Kidney (tissue), 14 donors: ENCODE measurements around the gene LMNA. TPM values are rescaled to one million over a fixed set of nuclear protein-coding genes. Genes with fewer than 3 reads are reported as not detected.
"Not testable (repeated sequence)": the region's sequence is repeated elsewhere in the genome, so short reads cannot be mapped to it uniquely, and the experiment has no call there.

Source experiments
- DNase-seq, 5 donors: peaks; one replicate each; pipeline ENCODE4 v3.0.0-alpha.2; 2013 to 2020
- FAIRE-seq: peaks from 2 replicates; lab custom pipeline; 2012; peaks lifted over from hg19 to GRCh38; lab: Jason Lieb, UNC
- H3K27ac ChIP-seq, 2 donors: one replicate each; pipeline ENCODE4 v1.7.0; 2013; ENCODE audit warnings: low read depth in 2 of 2, low read length in 2 of 2, inconsistent platforms in 1 of 2
- H3K27me3 ChIP-seq: one replicate; pipeline ENCODE4 v1.7.1; 2013; ENCODE audit warnings: low read length, inconsistent platforms; ENCODE audit not compliant: control insufficient read depth, insufficient read depth
- H3K36me3 ChIP-seq, 3 donors: one replicate each; pipeline versions ENCODE4 v1.7.0 to v1.7.1; 2013; ENCODE audit warnings: low read length in 3 of 3, control low read depth in 1 of 3, inconsistent platforms in 1 of 3; ENCODE audit not compliant: insufficient read depth in 3 of 3, control insufficient read depth in 2 of 3
- H3K4me1 ChIP-seq, 3 donors: one replicate each; pipeline versions ENCODE4 v1.7.0 to v1.7.1; 2013; ENCODE audit warnings: low read length in 3 of 3, inconsistent platforms in 1 of 3, low read depth in 1 of 3; ENCODE audit not compliant: control insufficient read depth in 2 of 3, insufficient read depth in 2 of 3
- H3K4me3 ChIP-seq, 3 donors: one replicate each; pipeline versions ENCODE4 v1.7.0 to v1.8.1; 2013; ENCODE audit warnings: low read length in 3 of 3, control low read depth in 1 of 3, inconsistent platforms in 1 of 3
- H3K9ac ChIP-seq, 3 donors: one replicate each; pipeline versions ENCODE4 v1.7.0 to v1.7.1; 2013; ENCODE audit warnings: low read length in 3 of 3, control low read depth in 1 of 3, inconsistent platforms in 1 of 3
- H3K9me3 ChIP-seq, 3 donors: one replicate each; pipeline versions ENCODE4 v1.7.0 to v1.7.1; 2013; ENCODE audit warnings: low read length in 3 of 3, control low read depth in 1 of 3, inconsistent platforms in 1 of 3; ENCODE audit not compliant: control insufficient read depth in 2 of 3, insufficient read depth in 1 of 3
- intact Hi-C: fragments of 100-400 bp; cut with DNase I; formaldehyde crosslinking; loops from one replicate; pipeline ENCODE4 v1.11.1; 2022
- polyA plus RNA-seq: library from polyadenylated mRNA; stranded (reverse); fragments of 350-450 nt; fragmentation: Illumina TruSeq; extraction: RNeasy Lipid Tissue Mini Kit (QIAGEN cat#74804); gene quantifications from one replicate; pipeline ENCODE4 v1.2.3, GENCODE V29; 2014; ENCODE audit warnings: low read depth, low replicate concordance; ENCODE audit not compliant: insufficient read depth
- total RNA-seq: library from RNA; stranded (reverse); fragmentation: NEBNext Ultra II Directional; extraction: Animal tissue kit (Norgen Biotek cat#: 25700); gene quantifications from one replicate; pipeline ENCODE4 v1.2.1, GENCODE V29; 2021
- TF ChIP-seq, protein P1 (sequence below): IDR thresholded peaks from 3 replicates; pipeline ENCODE4 v1.5.1; 2012; ENCODE audit warnings: mild to moderate bottlenecking, moderate library complexity, borderline replicate concordance; ENCODE audit not compliant: insufficient read depth; ENCODE audit errors: extremely low read depth
- donor health status: control.
- donor health status: control.
- donor health status: control.
- donor health status: control.
- donor health status: control.
- donor health status: DM: yes; HTN: yes; CAD: no.
- donor health status: Normal renal cell carcinoma (clear cell type).

Gene LMNA
- total and polyA plus RNA-seq, 2 donors from 2014 or later: 145 to 384 TPM

- intact Hi-C loops: no loop called here
- TF ChIP-seq, protein P1, sequence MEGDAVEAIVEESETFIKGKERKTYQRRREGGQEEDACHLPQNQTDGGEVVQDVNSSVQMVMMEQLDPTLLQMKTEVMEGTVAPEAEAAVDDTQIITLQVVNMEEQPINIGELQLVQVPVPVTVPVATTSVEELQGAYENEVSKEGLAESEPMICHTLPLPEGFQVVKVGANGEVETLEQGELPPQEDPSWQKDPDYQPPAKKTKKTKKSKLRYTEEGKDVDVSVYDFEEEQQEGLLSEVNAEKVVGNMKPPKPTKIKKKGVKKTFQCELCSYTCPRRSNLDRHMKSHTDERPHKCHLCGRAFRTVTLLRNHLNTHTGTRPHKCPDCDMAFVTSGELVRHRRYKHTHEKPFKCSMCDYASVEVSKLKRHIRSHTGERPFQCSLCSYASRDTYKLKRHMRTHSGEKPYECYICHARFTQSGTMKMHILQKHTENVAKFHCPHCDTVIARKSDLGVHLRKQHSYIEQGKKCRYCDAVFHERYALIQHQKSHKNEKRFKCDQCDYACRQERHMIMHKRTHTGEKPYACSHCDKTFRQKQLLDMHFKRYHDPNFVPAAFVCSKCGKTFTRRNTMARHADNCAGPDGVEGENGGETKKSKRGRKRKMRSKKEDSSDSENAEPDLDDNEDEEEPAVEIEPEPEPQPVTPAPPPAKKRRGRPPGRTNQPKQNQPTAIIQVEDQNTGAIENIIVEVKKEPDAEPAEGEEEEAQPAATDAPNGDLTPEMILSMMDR: no peak
- FAIRE-seq: no peak
These were observed 47.2 kb upstream of the LMNA start for GRCh38 chr1:156067262-156067661.

DNA sequence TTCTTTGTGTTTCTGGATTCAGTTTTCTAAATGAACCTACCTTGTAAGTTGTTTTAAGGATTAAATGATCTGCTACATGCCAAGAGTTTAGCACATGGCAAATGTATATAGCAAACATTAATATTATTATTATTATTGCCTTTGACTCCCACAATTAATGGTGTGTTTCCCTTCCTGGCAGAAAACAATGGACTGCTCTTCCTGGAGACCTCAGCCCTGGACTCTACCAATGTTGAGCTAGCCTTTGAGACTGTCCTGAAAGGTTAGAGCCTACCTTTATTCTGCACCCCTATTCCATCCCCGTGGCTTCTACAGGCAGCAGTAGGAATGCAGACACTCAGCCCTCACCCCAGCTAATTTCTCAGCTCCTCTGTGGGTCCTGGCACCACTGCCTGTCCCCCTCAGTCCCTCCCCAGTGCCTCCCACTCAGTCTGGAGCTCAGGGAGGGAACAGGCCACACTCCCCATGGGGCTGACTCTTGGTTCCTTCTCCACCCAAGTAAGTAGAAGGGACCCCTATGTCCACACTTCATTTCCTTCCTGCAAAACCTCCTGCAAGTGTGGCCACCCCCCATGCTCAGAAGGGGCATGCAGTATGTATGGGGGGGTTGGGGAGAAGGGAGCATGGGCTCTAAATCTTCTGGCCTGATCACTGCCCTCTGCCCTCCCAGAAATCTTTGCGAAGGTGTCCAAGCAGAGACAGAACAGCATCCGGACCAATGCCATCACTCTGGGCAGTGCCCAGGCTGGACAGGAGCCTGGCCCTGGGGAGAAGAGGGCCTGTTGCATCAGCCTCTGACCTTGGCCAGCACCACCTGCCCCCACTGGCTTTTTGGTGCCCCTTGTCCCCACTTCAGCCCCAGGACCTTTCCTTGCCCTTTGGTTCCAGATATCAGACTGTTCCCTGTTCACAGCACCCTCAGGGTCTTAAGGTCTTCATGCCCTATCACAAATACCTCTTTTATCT is 44.7 kb upstream of the LMNA start:
- H3K9ac ChIP-seq: no peak overlapping the region
- H3K36me3 ChIP-seq: peaks cover 0 to 2% (median 0%) of the 10 kb centered on the region in 3 donors
- FAIRE-seq (no peak), DNase-seq (no peak)
- H3K27ac ChIP-seq: no peak overlapping the region
- H3K27me3 ChIP-seq: no peaks in the 10 kb centered on the region
- H3K4me3 ChIP-seq: no peak overlapping the region
- intact Hi-C loops: no loop called here
- H3K9me3 ChIP-seq: no peaks in the 10 kb centered on the region
- TF ChIP-seq, protein P1: no peak
- H3K4me1 ChIP-seq: no peaks in the 10 kb centered on the region

More at GRCh38 chr1:156067262-156067661, 47.2 kb upstream of the LMNA start:
- Histone ChIP-seq H3K27ac (no peak overlapping the region), H3K4me3 (no peak overlapping the region), H3K9me3 (no peaks in the 10 kb centered on the region), H3K36me3 (no peaks in the 10 kb centered on the region), H3K27me3 (no peaks in the 10 kb centered on the region), H3K4me1 (peaks cover 0 to 2% (median 0%) of the 10 kb centered on the region in 3 donors), H3K9ac (no peak overlapping the region)
- no peak for DNase-seq

GRCh38 chr1:156070548-156070947 is 44.0 kb upstream of the LMNA start:
- FAIRE-seq (no peak), DNase-seq (no peak)
- intact Hi-C loops: no loop called here
- Histone ChIP-seq H3K9ac (no peak overlapping the region), H3K4me3 (no peak overlapping the region), H3K27ac (no peak overlapping the region), H3K4me1 (no peaks in the 10 kb centered on the region), H3K9me3 (no peaks in the 10 kb centered on the region), H3K36me3 (peaks cover 0 to 2% (median 0%) of the 10 kb centered on the region in 3 donors), H3K27me3 (no peaks in the 10 kb centered on the region)
- TF ChIP-seq, protein P1: no peak

DNA sequence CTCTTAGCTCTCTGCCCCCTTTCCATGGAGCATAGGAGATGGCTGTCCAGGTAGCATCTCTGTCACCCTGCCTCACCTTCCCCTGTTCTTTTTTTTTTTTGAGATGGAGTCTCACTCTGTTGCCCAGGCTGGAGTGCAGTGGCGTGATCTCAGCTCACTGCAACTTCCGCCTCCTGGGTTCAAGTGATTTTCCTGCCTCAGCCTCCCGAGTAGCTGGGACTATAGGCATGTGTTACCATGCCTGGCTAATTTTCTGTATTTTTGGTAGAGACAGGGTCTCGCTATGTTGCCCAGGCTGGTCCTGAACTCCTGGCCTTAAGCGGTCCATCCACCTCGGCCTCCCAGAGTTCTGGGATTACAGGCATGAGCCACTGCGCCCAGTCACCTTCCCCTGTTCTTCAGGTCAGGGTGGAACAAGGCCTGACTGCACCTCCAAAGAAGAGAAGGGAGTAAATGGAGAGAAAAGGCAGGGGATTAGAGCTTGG is 43.1 kb upstream of the LMNA start:
- H3K9me3 ChIP-seq, H3K4me1 ChIP-seq, H3K4me3 ChIP-seq, intact Hi-C loops, H3K27me3 ChIP-seq, FAIRE-seq, DNase-seq, H3K9ac ChIP-seq, H3K27ac ChIP-seq, H3K36me3 ChIP-seq: not testable (repeated sequence)
